Esophagus squamous epithelium (tissue), 5 donors: ENCODE data around the gene HRH4. TPM values are rescaled to one million over a fixed set of nuclear protein-coding genes. Genes with fewer than 3 reads are reported as not detected.

Experiments used
- DNase-seq: peaks from one replicate; lab custom pipeline; 2025; lab: John Stamatoyannopoulos, UW
- H3K27ac ChIP-seq, 4 donors: fragments of 200-600 bp; sonication (generic); one replicate each; pipeline ENCODE4 v1.5.1; 2016 to 2019; ENCODE audit warnings: mild to moderate bottlenecking in 1 of 4
- H3K27me3 ChIP-seq, 4 donors: fragments of 200-600 bp; sonication (generic); 1 replicate in 3 of 4; 2 replicates in 1 of 4; pipeline versions ENCODE4 v1.5.1 to v1.6.0; 2017 to 2021; ENCODE audit warnings: antibody characterized with exemption in 1 of 4
- H3K36me3 ChIP-seq, 3 donors: fragments of 200-600 bp; sonication (generic); one replicate each; pipeline ENCODE4 v1.5.1; 2016 to 2019
- H3K4me1 ChIP-seq, 3 donors: fragments of 200-600 bp; sonication (generic); one replicate each; pipeline ENCODE4 v1.5.1; 2017 to 2019
- H3K4me3 ChIP-seq, 4 donors: fragments of 200-600 bp; sonication (generic); 1 replicate in 3 of 4; 2 replicates in 1 of 4; pipeline ENCODE4 v1.5.1; 2016 to 2019; ENCODE audit warnings: mild to moderate bottlenecking in 2 of 4, moderate library complexity in 1 of 4
- H3K9me3 ChIP-seq, 3 donors: fragments of 200-600 bp; sonication (generic); one replicate each; pipeline ENCODE4 v1.5.1; 2016 to 2019
- POLR2A ChIP-seq, 4 donors: fragments of 450-650 bp; IDR thresholded peaks; one replicate each; pipeline ENCODE4 v1.6.1; 2017; ENCODE audit warnings: antibody characterized with exemption in 4 of 4, mild to moderate bottlenecking in 4 of 4, moderate library complexity in 3 of 4
- WGBS, 2 donors: methylation state at CpG; one replicate each; pipeline ENCODE4 v1.1.5; 2018; 5-methylcytosine and 5-hydroxymethylcytosine counted together
- intact Hi-C: fragments of 100-400 bp; cut with DNase I; formaldehyde crosslinking; loops from one replicate; pipeline ENCODE4 v1.15.0; 2022
- total RNA-seq, 4 donors: library from RNA; depleted of rRNA; stranded (reverse); fragments of >200 nt; gene quantifications; one replicate each; pipeline ENCODE4 v1.1.0, GENCODE V29; 2016
- TF ChIP-seq, protein P1 (sequence below), 6 experiments: fragments of 450-650 bp in 4 of 6; fragments of 200-600 bp in 2 of 6; sonication (generic) in 2 of 6; IDR thresholded peaks; one replicate each; pipeline ENCODE4 v1.5.1; 2016 to 2019; ENCODE audit warnings: antibody characterized with exemption in 6 of 6, mild to moderate bottlenecking in 4 of 6, moderate library complexity in 4 of 6
- donor health status: DM: yes; HTN: yes; CAD: no.

Gene HRH4
- total RNA-seq, 4 donors from 2014 or later: 0.38 TPM; not detected in 3

DNA sequence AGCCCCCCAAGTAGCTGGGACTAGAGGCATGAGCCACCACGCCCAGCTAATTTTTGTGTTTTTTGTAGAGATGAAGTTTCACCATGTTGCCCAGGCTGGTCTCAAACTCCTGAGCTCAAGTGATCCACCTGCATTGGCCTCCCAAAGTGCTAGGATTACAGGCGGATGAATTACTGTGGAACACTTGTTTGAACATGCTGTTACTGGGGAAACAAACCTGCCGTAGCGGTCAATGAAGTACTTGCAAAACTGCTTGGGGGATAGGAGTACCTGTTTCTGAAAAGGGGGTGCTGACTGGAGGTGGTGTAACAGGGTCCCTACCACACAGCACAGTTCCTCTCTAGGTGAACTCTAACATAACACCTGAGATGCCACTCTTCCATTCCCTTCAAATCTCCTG lies 39.9 kb upstream of the HRH4 start:
- H3K4me3 ChIP-seq: no peak overlapping the region
- no peak overlapping the region for H3K27ac ChIP-seq
- H3K4me1 ChIP-seq: peaks cover 0 to 8% (median 0%) of the 10 kb centered on the region in 3 donors
- no peaks in the 10 kb centered on the region for H3K9me3 ChIP-seq
- DNase-seq: no peak
- H3K36me3 ChIP-seq: no peaks in the 10 kb centered on the region
- peaks cover 0 to 79% (median 0%) of the 10 kb centered on the region in 4 donors for H3K27me3 ChIP-seq
- TF ChIP-seq POLR2A (IDR thresholded peaks at IDR 0.05): no peak
- TF ChIP-seq, protein P1, sequence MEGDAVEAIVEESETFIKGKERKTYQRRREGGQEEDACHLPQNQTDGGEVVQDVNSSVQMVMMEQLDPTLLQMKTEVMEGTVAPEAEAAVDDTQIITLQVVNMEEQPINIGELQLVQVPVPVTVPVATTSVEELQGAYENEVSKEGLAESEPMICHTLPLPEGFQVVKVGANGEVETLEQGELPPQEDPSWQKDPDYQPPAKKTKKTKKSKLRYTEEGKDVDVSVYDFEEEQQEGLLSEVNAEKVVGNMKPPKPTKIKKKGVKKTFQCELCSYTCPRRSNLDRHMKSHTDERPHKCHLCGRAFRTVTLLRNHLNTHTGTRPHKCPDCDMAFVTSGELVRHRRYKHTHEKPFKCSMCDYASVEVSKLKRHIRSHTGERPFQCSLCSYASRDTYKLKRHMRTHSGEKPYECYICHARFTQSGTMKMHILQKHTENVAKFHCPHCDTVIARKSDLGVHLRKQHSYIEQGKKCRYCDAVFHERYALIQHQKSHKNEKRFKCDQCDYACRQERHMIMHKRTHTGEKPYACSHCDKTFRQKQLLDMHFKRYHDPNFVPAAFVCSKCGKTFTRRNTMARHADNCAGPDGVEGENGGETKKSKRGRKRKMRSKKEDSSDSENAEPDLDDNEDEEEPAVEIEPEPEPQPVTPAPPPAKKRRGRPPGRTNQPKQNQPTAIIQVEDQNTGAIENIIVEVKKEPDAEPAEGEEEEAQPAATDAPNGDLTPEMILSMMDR (IDR thresholded peaks at IDR 0.05): no peak
- intact Hi-C loops: no loop called here
- 41 to 59% methylated on average over 4 of the region's 4 CpGs for WGBS, 2 donors

DNA sequence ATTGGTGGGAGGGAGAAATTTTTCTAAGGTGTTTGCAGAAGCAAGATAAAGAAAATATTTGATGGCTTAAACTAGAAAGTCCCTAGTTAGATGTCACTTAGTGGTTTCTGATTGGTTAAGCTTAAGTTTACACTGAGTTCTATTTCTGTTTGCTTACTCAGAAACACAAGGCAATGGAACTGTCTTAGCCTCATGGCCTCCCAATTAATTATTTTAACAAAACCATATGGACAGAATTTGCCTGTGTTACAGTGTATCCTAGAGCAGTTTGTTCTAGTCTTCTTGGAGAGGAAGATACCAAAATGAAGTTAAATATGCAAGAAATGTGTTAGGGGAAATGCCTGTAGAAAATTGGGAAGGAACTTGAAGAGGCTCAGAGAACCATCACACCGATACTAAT lies 38.6 kb upstream of the HRH4 start:
- intact Hi-C loops: no loop called here
- no peak for DNase-seq
- no peak for TF ChIP-seq POLR2A (IDR thresholded peaks at IDR 0.05)
- Histone ChIP-seq H3K27me3 (peaks cover 0 to 79% (median 0%) of the 10 kb centered on the region in 4 donors), H3K4me3 (no peak overlapping the region), H3K9me3 (no peaks in the 10 kb centered on the region), H3K4me1 (peaks cover 0 to 15% (median 3%) of the 10 kb centered on the region in 3 donors), H3K36me3 (no peaks in the 10 kb centered on the region), H3K27ac (peak overlapping the region in 2 of 4 donors; percentile 26 to 36)
- WGBS, 2 donors: 31 to 75% methylated on average over 1 of the region's 1 CpG

DNA sequence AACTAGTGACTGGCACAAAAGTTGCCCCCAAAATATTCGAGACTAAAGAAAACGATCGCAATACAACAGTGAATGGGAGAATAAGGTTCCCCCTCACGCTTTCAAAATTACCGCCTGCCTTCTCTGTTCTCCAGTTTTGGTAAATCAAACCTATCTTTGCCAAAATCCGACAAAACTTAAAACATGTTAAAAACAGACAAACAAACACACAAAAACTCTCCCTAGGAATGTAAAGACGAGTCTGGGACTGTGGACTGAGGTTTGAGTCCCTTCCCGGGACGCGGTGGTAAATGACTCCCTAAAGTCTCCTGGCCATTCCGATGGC lies 34.4 kb upstream of the HRH4 start:
- Histone ChIP-seq H3K36me3 (peaks cover 0 to 9% (median 0%) of the 10 kb centered on the region in 3 donors), H3K27me3 (peaks cover 0 to 40% (median 0%) of the 10 kb centered on the region in 4 donors), H3K9me3 (no peaks in the 10 kb centered on the region), H3K4me3 (peak overlapping the region; percentile 69 to 90 (median 86)), H3K4me1 (peaks cover 3 to 27% (median 14%) of the 10 kb centered on the region in 3 donors), H3K27ac (peak overlapping the region; percentile 82 to 89 (median 85))
- DNase-seq: no peak
- TF ChIP-seq POLR2A (IDR thresholded peaks at IDR 0.05): no peak
- TF ChIP-seq, protein P1 (IDR thresholded peaks at IDR 0.05): no peak
- WGBS, 2 donors: 39 to 40% methylated on average over 9 to 11 of the region's 11 CpGs
- intact Hi-C loops: no loop called here

DNA sequence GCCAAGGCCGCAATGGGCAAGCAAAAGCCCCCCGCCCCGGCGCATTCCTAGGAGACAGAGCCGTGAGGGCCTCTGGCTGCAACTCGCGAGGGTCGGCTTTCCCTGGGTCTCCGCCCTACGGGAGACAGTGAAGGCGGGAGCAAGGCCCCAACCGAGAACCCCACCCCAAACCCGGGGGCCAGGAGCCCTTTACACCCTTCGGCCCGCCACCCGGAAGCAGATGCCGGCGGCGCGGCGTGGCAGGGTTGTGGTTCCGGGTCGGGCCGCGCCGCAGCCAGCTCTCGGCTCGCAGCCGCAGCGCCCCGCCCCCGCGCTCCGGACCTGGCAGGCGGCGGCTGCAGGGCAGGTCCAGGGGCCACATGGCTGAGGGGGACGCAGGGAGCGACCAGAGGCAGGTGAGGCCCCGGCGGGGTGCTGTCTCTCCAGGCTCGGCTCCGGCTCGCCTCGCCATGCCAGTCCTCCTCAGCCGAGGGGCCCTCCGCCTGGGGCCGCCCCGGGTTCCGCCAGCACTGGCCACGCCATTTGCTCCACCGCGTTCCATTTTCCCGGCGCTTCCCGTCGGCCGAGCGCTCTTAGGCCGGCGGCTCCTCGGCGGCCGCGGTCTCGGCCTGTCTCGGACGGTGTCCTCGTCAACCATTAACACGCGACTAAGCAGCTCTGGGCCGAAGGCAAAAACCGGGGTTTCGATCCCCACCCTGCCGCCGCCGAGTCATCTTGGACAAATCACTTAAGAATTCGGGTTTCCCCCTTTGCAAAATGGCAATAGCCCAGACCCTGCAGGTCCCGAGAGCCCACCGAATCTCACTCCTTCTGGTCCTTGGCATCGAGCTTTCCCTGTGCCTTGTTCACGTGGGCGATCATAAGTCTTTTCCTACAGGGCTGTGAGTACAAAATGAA lies 33.8 kb upstream of the HRH4 start, which contains the start of gene IMPACT:
Gene IMPACT (plus strand): TSS at position 273 of the 897 bp plus-strand sequence. CDS start 87 bp downstream, at position 360.
- peaks cover 0 to 15% (median 0%) of the 10 kb centered on the region in 3 donors for H3K36me3 ChIP-seq
- 1 to 4% methylated on average over 12 to 26 of the region's 82 CpGs for WGBS, 2 donors
- H3K27me3 ChIP-seq: peaks cover 0 to 39% (median 0%) of the 10 kb centered on the region in 4 donors
- no peaks in the 10 kb centered on the region for H3K9me3 ChIP-seq
- H3K4me3 ChIP-seq: peak within 1 kb of the TSS; percentile 69 to 90 (median 86)
- DNase-seq: peak; percentile 9
- peak in 3 of 4 donors; percentile 33 to 62 (median 45) for TF ChIP-seq POLR2A (IDR thresholded peaks at IDR 0.05)
- TF ChIP-seq, protein P1 (IDR thresholded peaks at IDR 0.05): no peak
- H3K27ac ChIP-seq: peak within 1 kb of the TSS; percentile 82 to 89 (median 85)
- intact Hi-C loops: no loop called here
- peaks cover 3 to 27% (median 14%) of the 10 kb centered on the region in 3 donors for H3K4me1 ChIP-seq

DNA sequence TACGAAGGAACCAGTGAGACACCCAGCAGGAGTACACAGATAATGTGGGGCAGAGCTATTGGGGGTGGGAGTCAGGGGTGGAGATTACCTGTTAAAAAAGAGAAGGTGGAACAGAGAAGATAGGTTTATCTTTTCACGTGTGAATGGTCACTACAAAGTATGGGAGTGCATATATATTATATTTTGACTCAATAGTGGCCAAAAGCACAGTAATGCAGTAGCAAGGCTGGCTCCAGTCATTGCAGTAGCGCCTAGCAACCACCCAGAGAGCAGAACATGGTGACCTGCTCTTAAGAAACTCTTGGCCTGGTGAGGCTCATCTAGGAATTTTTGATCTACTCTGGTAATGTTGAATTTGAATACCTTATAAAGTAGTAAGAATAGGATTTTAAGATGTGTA lies 33.0 kb upstream of the HRH4 start:
- WGBS, 2 donors: 48 to 64% methylated on average over 3 of the region's 3 CpGs
- H3K27me3 ChIP-seq: peaks cover 0 to 31% (median 0%) of the 10 kb centered on the region in 4 donors
- H3K4me1 ChIP-seq: peaks cover 3 to 27% (median 14%) of the 10 kb centered on the region in 3 donors
- no peaks in the 10 kb centered on the region for H3K9me3 ChIP-seq
- H3K27ac ChIP-seq: no peak overlapping the region
- DNase-seq: no peak
- intact Hi-C loops: no loop called here
- no peak for TF ChIP-seq POLR2A (IDR thresholded peaks at IDR 0.05)
- TF ChIP-seq, protein P1 (IDR thresholded peaks at IDR 0.05): no peak
- peak overlapping the region; percentile 69 to 90 (median 86) for H3K4me3 ChIP-seq
- H3K36me3 ChIP-seq: peaks cover 0 to 23% (median 0%) of the 10 kb centered on the region in 3 donors
